ENCODE measurements around the gene ZNF214. TPM values are rescaled to one million over a fixed set of nuclear protein-coding genes. Genes with fewer than 3 reads are reported as not detected.
"Not testable (repeated sequence)": the region's sequence is repeated elsewhere in the genome, so short reads cannot be mapped to it uniquely, and the experiment has no call there.

Gene ZNF214
- total RNA-seq, 2 donors from 2014 or later, result not detected

GRCh38 chr11:7019500-7020182 lies 505 bp downstream of the ZNF214 start:
- Mint-ChIP-seq H3K36me3 (ENCODE audit: low read depth) (no peaks in the 10 kb centered on the region), H3K4me3 (no peak overlapping the region), H3K4me1 (peaks cover 2% of the 10 kb centered on the region), H3K27me3 (peaks cover 45% of the 10 kb centered on the region), H3K27ac (no peak overlapping the region)
- H3K9me3 ChIP-seq (ENCODE audit: control insufficient read depth, low read length, poor library complexity, severe bottlenecking), result no peaks in the 10 kb centered on the region
- no peak for DNase-seq
- ATAC-seq, result no peak

DNA sequence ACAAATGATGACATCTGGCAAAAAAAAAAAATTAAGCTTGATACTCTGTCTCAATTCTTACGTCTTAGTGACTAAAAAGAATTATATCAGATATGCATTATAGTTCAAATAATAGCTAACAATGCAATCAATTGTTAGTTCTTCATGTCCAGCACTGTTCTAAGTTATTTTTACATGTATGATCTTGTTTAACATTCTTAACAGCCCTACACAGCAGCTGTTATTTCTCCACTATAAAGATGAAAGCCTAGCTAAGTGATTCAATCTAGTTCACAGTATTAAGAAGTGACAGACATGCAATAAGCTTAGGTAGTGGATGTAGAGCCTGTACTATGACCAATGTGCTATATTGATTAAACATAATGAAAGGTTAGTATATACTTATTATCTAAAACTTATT lies 4.1 kb downstream of the ZNF214 start:
- Mint-ChIP-seq H3K27me3 (peaks cover 44% of the 10 kb centered on the region), H3K4me3 (no peak overlapping the region), H3K36me3 (ENCODE audit: low read depth) (no peaks in the 10 kb centered on the region), H3K27ac (no peak overlapping the region), H3K4me1 (peaks cover 2% of the 10 kb centered on the region)
- no peaks in the 10 kb centered on the region for H3K9me3 ChIP-seq (ENCODE audit: control insufficient read depth, low read length, poor library complexity, severe bottlenecking)
- ATAC-seq (no peak), DNase-seq (no peak)

DNA sequence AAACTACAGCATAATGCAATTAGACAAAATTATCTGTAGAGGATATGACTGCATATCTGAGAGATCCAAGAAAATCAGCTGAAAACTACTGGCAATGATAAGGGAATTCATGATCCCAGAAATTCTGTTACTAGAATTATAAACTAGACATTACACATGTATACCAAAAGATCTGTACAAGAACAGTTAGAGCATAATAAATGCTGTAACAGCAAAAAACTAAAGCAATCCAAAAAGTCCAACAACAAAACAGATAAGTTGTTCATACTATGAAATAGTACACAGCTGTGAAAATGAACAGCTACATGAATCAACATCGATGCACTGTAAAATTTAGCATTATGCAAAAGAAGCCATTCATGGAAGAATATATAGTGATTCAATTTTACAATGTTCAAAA lies 6.0 kb downstream of the ZNF214 start:
- Mint-ChIP-seq H3K4me3 (no peak overlapping the region), H3K36me3 (ENCODE audit: low read depth) (no peaks in the 10 kb centered on the region), H3K4me1 (no peaks in the 10 kb centered on the region), H3K27me3 (peaks cover 31% of the 10 kb centered on the region), H3K27ac (no peak overlapping the region)
- ATAC-seq (no peak), DNase-seq (no peak)
- H3K9me3 ChIP-seq (ENCODE audit: control insufficient read depth, low read length, poor library complexity, severe bottlenecking), result no peaks in the 10 kb centered on the region

- H3K4me3 Mint-ChIP-seq, result no peak overlapping the region
- DNase-seq, result no peak
- peaks cover 43% of the 10 kb centered on the region for H3K27me3 Mint-ChIP-seq
- no peaks in the 10 kb centered on the region for H3K36me3 Mint-ChIP-seq (ENCODE audit: low read depth)
- H3K9me3 ChIP-seq (ENCODE audit: control insufficient read depth, low read length, poor library complexity, severe bottlenecking), result no peaks in the 10 kb centered on the region
- ATAC-seq, result no peak
- no peak overlapping the region for H3K27ac Mint-ChIP-seq
- no peaks in the 10 kb centered on the region for H3K4me1 Mint-ChIP-seq
Measured at GRCh38 chr11:7004482-7004881, 15.7 kb downstream of the ZNF214 start.

DNA sequence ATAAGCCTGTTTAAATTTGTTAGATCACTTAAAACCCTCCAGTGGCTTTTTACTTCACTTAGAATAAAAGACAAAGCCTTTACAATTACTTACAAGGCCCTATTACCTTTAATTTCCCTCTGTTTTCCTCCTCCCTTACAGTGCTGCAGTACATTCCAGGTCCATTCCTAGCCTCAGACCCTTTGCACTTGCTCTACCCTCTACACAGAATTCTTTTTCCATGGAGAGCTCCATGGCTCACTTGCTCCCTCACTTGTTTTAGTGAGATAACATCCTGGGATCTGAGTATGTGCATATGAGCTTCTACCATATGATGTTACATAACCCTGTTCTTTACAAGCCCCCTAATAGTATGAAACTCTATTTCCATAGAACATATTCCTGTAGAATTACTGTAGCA lies 24.4 kb downstream of the ZNF214 start:
- H3K27ac Mint-ChIP-seq, result no peak overlapping the region
- peaks cover 60% of the 10 kb centered on the region for H3K27me3 Mint-ChIP-seq
- H3K36me3 Mint-ChIP-seq (ENCODE audit: low read depth), result peaks cover 2% of the 10 kb centered on the region
- H3K4me1 Mint-ChIP-seq, result no peaks in the 10 kb centered on the region
- no peaks in the 10 kb centered on the region for H3K9me3 ChIP-seq (ENCODE audit: control insufficient read depth, low read length, poor library complexity, severe bottlenecking)
- ATAC-seq (no peak), DNase-seq (no peak)
- no peak overlapping the region for H3K4me3 Mint-ChIP-seq

DNA sequence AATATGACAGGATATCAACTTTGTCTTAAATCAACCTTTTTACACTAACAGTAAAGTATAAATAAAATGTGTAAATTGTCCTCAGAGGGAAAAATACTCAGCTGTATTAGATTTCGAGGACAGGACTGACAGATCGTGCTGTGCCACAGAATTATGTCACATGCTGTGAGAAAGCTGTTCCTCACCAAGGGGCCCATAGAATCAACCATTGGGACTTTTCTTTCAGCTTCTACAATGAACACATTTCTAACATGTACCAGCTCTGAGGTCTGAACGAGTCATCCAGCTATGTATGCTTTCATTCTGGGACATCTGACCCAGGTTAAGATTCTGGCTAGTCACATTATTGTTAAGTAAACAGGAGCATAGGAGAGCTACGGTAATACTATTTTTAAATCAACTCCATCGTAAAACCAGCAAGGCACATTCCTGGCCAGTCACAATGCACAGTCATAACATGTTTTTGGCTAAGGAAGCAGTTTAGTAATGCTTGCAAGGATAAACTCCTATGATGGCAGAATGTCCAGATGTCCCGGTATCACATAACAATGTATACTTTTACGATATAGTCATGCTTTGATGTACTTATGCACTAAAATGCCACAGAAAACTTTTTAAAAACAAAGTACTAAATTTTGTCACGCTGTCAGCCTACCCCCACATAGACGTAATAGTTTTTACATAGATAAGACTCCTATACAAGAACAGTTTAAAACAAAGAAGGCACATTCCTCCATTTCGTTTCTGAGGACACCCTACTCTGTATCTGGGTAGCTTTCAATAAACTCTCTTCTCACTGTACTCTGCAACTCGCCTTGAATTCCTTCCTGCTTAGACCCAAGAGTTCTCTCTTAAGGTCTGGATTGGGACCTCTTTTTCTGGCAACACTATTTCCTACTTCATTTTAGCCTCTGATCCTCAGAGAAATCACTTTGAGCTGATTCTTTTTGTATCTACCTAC lies 27.4 kb downstream of the ZNF214 start:
- Mint-ChIP-seq H3K27me3 (peaks cover 34% of the 10 kb centered on the region), H3K4me1 (no peaks in the 10 kb centered on the region), H3K4me3 (no peak overlapping the region), H3K27ac (no peak overlapping the region), H3K36me3 (ENCODE audit: low read depth) (peaks cover 2% of the 10 kb centered on the region)
- DNase-seq (no peak), ATAC-seq (no peak)
- no peaks in the 10 kb centered on the region for H3K9me3 ChIP-seq (ENCODE audit: control insufficient read depth, low read length, poor library complexity, severe bottlenecking)

DNA sequence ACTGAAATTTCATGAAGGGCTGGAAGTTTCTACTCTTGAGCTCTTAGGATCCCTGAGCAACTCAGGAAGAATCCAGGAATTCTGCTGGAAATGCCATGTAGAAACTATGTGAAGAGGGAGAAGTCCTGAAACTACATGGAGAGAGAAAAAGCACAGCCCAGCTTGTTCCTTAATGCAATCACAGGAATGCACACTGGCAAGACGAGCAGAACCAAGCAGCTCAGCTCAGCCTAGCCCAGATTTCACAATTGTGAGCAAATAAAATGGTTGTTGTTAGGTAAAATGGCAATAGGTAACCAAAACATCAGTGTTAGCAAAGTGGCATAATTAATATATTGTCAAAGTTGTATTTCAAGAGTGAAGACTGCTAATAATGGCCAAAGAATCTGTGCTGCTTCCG lies 28.1 kb downstream of the ZNF214 start:
- Mint-ChIP-seq H3K36me3 (ENCODE audit: low read depth) (peaks cover 2% of the 10 kb centered on the region), H3K4me3 (no peak overlapping the region), H3K27me3 (peaks cover 31% of the 10 kb centered on the region), H3K4me1 (no peaks in the 10 kb centered on the region), H3K27ac (no peak overlapping the region)
- DNase-seq (no peak), ATAC-seq (no peak)
- H3K9me3 ChIP-seq (ENCODE audit: control insufficient read depth, low read length, poor library complexity, severe bottlenecking), result no peaks in the 10 kb centered on the region

- Mint-ChIP-seq H3K27ac (no peak overlapping the region), H3K4me1 (no peaks in the 10 kb centered on the region), H3K4me3 (no peak overlapping the region), H3K27me3 (peaks cover 31% of the 10 kb centered on the region), H3K36me3 (ENCODE audit: low read depth) (peaks cover 2% of the 10 kb centered on the region)
- DNase-seq (no peak), ATAC-seq (no peak)
- no peaks in the 10 kb centered on the region for H3K9me3 ChIP-seq (ENCODE audit: control insufficient read depth, low read length, poor library complexity, severe bottlenecking)
Measured at GRCh38 chr11:6991227-6991626, 28.9 kb downstream of the ZNF214 start.

DNA sequence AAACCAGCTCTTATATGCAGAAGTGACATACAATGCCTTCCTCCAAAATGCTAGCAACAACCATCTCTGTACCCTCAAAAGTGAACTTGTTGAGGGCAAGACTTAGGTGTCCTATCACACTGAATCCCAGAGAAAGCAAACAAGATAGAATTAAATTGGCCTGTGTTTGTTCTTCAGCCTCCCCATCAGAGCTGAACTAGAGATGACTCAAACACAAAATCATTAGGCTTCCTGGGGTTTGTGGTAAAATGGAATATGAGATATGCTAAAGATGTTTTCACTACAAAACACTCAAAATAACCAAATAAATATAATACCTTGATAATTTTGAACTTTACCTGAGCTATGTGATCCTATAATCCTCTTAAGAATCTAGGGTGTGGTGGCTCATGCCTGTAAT lies 31.6 kb downstream of the ZNF214 start:
- no peaks in the 10 kb centered on the region for H3K9me3 ChIP-seq (ENCODE audit: control insufficient read depth, low read length, poor library complexity, severe bottlenecking)
- DNase-seq (no peak), ATAC-seq (no peak)
- no peak overlapping the region for H3K27ac Mint-ChIP-seq
- H3K4me1 Mint-ChIP-seq, result no peaks in the 10 kb centered on the region
- H3K36me3 Mint-ChIP-seq (ENCODE audit: low read depth), result peaks cover 2% of the 10 kb centered on the region
- H3K4me3 Mint-ChIP-seq, result no peak overlapping the region
- peaks cover 17% of the 10 kb centered on the region for H3K27me3 Mint-ChIP-seq

DNA sequence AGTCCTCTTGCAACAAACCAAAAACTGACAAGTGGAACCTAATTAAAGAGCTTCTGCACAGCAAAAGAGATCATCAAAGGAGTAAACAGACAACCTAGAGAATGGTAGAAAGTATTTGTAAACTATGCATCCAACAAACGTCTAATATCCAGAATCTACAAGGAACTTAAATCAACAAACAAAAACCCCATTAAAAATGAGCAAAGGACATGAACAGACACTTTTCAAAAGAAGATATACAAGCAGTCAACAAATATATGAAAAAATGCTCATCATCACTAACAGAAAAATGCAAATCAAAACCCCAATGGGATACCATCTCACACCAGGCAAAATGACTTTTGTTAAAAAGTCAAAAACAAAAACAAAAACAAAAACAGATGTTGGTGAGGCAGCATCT lies 33.7 kb downstream of the ZNF214 start:
- ATAC-seq (no peak), DNase-seq (no peak)
- H3K4me1 Mint-ChIP-seq, result no peaks in the 10 kb centered on the region
- peaks cover 5% of the 10 kb centered on the region for H3K27me3 Mint-ChIP-seq
- H3K36me3 Mint-ChIP-seq (ENCODE audit: low read depth), result peaks cover 2% of the 10 kb centered on the region
- H3K27ac Mint-ChIP-seq, result no peak overlapping the region
- no peak overlapping the region for H3K4me3 Mint-ChIP-seq
- H3K9me3 ChIP-seq (ENCODE audit: control insufficient read depth, low read length, poor library complexity, severe bottlenecking), result no peaks in the 10 kb centered on the region

GRCh38 chr11:6979365-6979764 lies 40.8 kb downstream of the ZNF214 start:
- ATAC-seq (no peak), DNase-seq (no peak)
- no peaks in the 10 kb centered on the region for H3K4me1 Mint-ChIP-seq
- H3K27ac Mint-ChIP-seq, result no peak overlapping the region
- no peak overlapping the region for H3K4me3 Mint-ChIP-seq
- peaks cover 6% of the 10 kb centered on the region for H3K27me3 Mint-ChIP-seq
- no peaks in the 10 kb centered on the region for H3K36me3 Mint-ChIP-seq (ENCODE audit: low read depth)
- no peaks in the 10 kb centered on the region for H3K9me3 ChIP-seq (ENCODE audit: control insufficient read depth, low read length, poor library complexity, severe bottlenecking)

DNA sequence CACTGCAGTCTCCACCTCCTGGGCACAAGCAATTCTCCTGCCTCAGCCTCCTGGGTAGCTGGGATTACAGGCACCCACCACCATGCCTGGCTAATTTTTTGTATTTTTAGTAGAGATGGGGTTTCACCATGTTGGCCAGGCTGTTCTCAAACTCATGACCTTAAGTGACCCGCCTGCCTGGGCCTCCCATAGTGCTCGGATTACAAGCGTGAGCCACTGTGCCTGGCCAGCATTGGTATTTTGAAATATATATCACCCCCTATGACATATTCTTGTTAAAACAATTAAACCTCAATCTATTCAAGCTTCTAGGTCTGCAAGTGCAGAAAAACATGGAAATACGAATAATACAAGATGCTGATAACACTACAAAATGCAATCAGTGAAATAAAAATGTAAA lies 50.3 kb downstream of the ZNF214 start:
- not testable (repeated sequence) for H3K9me3 ChIP-seq (ENCODE audit: control insufficient read depth, low read length, poor library complexity, severe bottlenecking); H3K27ac Mint-ChIP-seq; H3K36me3 Mint-ChIP-seq (ENCODE audit: low read depth); H3K27me3 Mint-ChIP-seq; DNase-seq; H3K4me1 Mint-ChIP-seq; H3K4me3 Mint-ChIP-seq; ATAC-seq

DNA sequence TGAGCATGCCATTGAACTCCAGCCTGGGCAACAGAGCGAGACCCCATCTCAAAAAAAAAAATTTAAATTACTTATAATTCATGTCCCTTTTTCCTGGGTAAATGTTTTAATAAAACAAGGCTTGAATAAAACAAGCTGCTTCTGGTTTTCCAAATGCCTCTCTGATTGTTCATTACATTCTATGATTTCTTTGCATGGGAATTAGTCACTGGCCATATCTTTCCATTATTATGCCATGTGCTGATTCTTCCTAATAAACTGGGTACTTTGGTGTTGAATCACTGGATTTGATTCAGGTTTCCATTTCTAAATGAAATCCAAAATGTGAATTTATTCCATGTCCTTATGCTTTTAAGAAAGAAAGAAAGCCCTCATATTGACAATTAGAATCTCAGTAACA lies 51.3 kb downstream of the ZNF214 start:
- H3K9me3 ChIP-seq (ENCODE audit: control insufficient read depth, low read length, poor library complexity, severe bottlenecking), result no peaks in the 10 kb centered on the region
- DNase-seq (no peak), ATAC-seq (no peak)
- Mint-ChIP-seq H3K4me3 (no peak overlapping the region), H3K27me3 (no peaks in the 10 kb centered on the region), H3K4me1 (no peaks in the 10 kb centered on the region), H3K27ac (no peak overlapping the region), H3K36me3 (ENCODE audit: low read depth) (no peaks in the 10 kb centered on the region)

DNA sequence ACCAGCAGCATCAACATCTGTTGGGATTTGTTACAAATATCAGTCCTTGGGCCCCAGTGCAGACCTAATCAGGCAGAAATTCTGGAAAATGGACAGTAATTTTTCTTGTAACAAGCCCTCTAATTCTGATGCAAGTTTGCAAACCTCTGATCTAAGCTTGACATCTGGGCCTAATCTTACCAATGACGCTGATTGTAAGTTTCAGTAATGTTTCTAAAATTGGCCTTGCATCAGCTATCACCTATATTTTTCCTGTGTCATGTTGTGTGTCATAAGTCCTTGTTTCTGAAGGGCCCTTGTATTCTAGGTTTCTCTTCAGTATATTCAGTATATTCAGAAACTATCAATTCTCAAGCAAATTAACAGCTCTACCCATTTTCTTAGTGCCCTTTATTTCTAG lies 57.5 kb downstream of the ZNF214 start:
- Mint-ChIP-seq H3K4me3 (no peak overlapping the region), H3K27ac (no peak overlapping the region), H3K27me3 (peaks cover 10% of the 10 kb centered on the region), H3K36me3 (ENCODE audit: low read depth) (no peaks in the 10 kb centered on the region), H3K4me1 (no peaks in the 10 kb centered on the region)
- H3K9me3 ChIP-seq (ENCODE audit: control insufficient read depth, low read length, poor library complexity, severe bottlenecking), result no peaks in the 10 kb centered on the region
- DNase-seq (no peak), ATAC-seq (no peak)

Measured in T-helper 17 cell (primary cell).